GM18907 (cell line): ENCODE measurements around the gene FASLG.

Source experiments
- ATAC-seq: cut with Tn5 transposase; IDR thresholded peaks from one replicate; pipeline ENCODE4 v1.9.1; 2021; ENCODE audit warnings: mild to moderate bottlenecking, moderate library complexity; ENCODE audit not compliant: unreplicated experiment

The FASLG gene

GRCh38 chr1:172642970-172643369, 15.9 kb upstream of the FASLG start:
- ATAC-seq = no peak

GRCh38 chr1:172646653-172647052, 12.2 kb upstream of the FASLG start:
- ATAC-seq = no peak

GRCh38 chr1:172647110-172647564, 11.8 kb upstream of the FASLG start:
- ATAC-seq = no peak

- ATAC-seq = no peak
These were observed 10.9 kb upstream of the FASLG start for GRCh38 chr1:172647987-172648386.

GRCh38 chr1:172650474-172651193, 8.3 kb upstream of the FASLG start:
- ATAC-seq = no peak

- no peak for ATAC-seq
These were observed 5.7 kb upstream of the FASLG start for GRCh38 chr1:172653015-172653709.

- no peak for ATAC-seq
These were observed 4.4 kb upstream of the FASLG start for GRCh38 chr1:172654535-172654934.

GRCh38 chr1:172656576-172656975, 2.3 kb upstream of the FASLG start:
- ATAC-seq = no peak

- ATAC-seq = no peak
These were observed 1.3 kb upstream of the FASLG start for GRCh38 chr1:172657586-172657985.

- ATAC-seq = no peak
These were observed 2.2 kb downstream of the FASLG start for GRCh38 chr1:172661107-172661506.

GRCh38 chr1:172662464-172663109, 3.7 kb downstream of the FASLG start:
- ATAC-seq = peak; percentile 93

GRCh38 chr1:172663732-172664131, 4.8 kb downstream of the FASLG start:
- no peak for ATAC-seq

GRCh38 chr1:172668097-172668496, 9.2 kb downstream of the FASLG start:
- no peak for ATAC-seq

- no peak for ATAC-seq
These were observed 10.1 kb downstream of the FASLG start for GRCh38 chr1:172669011-172669410.

GRCh38 chr1:172670316-172670715, 11.4 kb downstream of the FASLG start:
- ATAC-seq = peak; percentile 71

- peak; percentile 73 for ATAC-seq
These were observed 11.9 kb downstream of the FASLG start for GRCh38 chr1:172670791-172671190.

GRCh38 chr1:172671591-172671990, 12.7 kb downstream of the FASLG start:
- ATAC-seq = no peak

GRCh38 chr1:172672720-172673119, 13.8 kb downstream of the FASLG start:
- no peak for ATAC-seq

GRCh38 chr1:172673761-172674160, 14.9 kb downstream of the FASLG start:
- ATAC-seq = no peak

- no peak for ATAC-seq
These were observed 16.1 kb downstream of the FASLG start for GRCh38 chr1:172674831-172675613.
